ENCODE measurements around the gene TMPRSS11A.

Gene TMPRSS11A

DNA sequence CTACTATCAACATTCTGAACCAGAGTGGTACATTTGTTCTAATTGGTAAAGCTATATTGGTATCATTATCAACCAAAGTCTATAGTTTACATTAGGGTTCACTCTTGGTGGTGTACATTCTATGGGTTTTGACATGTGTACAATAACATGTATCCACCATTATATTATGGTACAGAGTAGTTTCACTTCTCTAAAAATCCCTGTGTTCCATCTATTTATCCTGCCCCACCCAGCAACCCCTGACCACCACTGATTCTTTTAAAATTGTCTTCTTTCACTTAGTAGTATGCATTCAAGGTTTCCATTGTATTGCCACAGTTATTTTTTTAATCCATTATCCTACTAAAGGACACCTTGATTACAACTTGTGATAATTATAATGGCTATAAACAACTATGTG, 64.2 kb downstream of the TMPRSS11A start:
- CTCF ChIA-PET, result interaction anchor here (2.6 kb wide), 2 partner anchors 11 kb away, joined by 20 to 25 read pairs; no protein-coding TSS in a partner anchor
- DNase-seq (ENCODE audit: low read depth, low spot score), result no peak
- TF ChIP-seq, protein P1, sequence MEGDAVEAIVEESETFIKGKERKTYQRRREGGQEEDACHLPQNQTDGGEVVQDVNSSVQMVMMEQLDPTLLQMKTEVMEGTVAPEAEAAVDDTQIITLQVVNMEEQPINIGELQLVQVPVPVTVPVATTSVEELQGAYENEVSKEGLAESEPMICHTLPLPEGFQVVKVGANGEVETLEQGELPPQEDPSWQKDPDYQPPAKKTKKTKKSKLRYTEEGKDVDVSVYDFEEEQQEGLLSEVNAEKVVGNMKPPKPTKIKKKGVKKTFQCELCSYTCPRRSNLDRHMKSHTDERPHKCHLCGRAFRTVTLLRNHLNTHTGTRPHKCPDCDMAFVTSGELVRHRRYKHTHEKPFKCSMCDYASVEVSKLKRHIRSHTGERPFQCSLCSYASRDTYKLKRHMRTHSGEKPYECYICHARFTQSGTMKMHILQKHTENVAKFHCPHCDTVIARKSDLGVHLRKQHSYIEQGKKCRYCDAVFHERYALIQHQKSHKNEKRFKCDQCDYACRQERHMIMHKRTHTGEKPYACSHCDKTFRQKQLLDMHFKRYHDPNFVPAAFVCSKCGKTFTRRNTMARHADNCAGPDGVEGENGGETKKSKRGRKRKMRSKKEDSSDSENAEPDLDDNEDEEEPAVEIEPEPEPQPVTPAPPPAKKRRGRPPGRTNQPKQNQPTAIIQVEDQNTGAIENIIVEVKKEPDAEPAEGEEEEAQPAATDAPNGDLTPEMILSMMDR (IDR thresholded peaks at IDR 0.05; ENCODE audit: insufficient read depth, low read length, missing control alignments), result no peak
- H3K4me3 ChIP-seq (ENCODE audit: low read depth, low read length), result no peak overlapping the region
- POLR2A ChIA-PET, result interaction anchor here (0.6 kb wide), 1 partner anchor 12 kb away, joined by 3 read pairs; no protein-coding TSS in a partner anchor

DNA sequence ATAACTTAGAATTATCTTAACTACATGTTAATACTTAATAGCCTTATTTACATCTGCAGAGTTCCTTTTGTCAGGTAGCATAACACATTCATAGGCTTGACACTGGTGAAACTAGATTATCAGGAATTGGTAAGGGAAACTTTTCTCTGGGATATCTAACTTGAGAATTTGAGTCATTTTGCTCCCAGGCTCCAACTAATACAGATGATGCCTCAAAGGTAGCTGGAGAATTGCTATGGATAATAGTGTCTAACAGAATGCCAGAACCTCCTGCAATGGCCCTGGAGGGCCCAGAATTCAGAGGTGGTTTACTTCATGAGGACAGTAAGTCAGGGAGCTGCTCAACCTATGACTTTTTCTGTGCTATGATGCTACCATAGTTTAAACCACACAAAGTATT, 65.6 kb downstream of the TMPRSS11A start:
- DNase-seq (ENCODE audit: low read depth, low spot score), result no peak
- CTCF ChIA-PET, result interaction anchor here (0.7 to 2.6 kb wide), 2 partner anchors 13 to 18 kb away, joined by 3 to 25 read pairs; no protein-coding TSS in a partner anchor
- POLR2A ChIA-PET, result no interaction called here
- TF ChIP-seq, protein P1 (IDR thresholded peaks at IDR 0.05; ENCODE audit: insufficient read depth, low read length, missing control alignments), result no peak
- no peak overlapping the region for H3K4me3 ChIP-seq (ENCODE audit: low read depth, low read length)

DNA sequence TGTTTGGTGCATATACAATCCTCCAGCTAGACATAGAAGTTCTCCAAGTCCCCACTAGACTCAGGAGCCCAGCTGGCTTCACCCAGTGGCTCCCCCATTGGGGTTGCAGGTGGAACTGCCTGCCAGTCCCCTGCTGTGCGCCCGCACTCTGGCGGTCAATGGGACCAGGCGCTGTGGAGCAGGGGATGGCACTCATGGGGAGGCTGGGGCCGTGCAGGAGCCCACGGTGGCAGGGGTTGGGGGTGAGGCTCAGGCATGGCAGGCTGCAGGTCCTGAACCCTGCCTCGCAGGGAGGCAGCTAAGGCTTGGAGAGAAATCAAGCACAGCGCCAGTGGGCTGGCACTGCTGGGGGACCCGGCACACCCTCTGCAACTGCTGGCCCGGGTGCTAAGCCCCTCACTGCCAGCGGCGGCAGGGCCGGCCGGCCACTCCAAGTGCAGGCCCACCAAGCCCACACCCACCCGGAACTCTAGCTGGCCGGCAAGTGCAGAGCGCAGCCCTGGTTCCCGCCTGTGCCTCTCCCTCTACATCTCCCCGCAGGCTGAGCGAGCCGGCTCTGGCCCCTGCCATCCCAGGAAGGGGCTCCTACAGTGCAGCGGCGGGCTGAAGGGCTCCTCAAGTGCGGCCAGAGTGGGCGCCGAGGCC, 66.8 kb downstream of the TMPRSS11A start:
- TF ChIP-seq, protein P1 (IDR thresholded peaks at IDR 0.05; ENCODE audit: insufficient read depth, low read length, missing control alignments), result no peak
- ChIA-PET CTCF (interaction anchor here (1.3 to 2.6 kb wide), 2 partner anchors 13 to 14 kb away, joined by 4 to 25 read pairs; no protein-coding TSS in a partner anchor), POLR2A (no interaction called here)
- H3K4me3 ChIP-seq (ENCODE audit: low read depth, low read length), result no peak overlapping the region
- DNase-seq (ENCODE audit: low read depth, low spot score), result no peak

DNA sequence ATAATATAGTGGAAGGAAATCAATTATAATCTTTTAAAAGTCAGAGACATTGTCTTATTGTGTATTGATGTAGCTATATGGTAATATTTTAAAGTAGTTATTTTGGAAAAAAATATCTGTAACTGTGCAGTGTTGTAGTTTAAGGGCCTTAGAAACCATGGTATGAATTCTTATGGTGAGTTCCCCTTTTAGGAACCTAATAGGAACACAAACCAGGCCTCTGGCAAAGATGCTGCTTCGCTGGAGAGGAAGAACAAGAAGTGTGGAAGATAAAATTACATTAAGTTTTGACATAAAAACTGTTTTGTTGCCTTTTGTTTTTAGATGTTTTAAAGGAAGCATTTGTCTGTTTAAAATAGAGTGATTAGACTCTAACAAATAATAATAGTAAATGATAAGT, 68.6 kb downstream of the TMPRSS11A start:
- DNase-seq (ENCODE audit: low read depth, low spot score), result no peak
- TF ChIP-seq, protein P1 (IDR thresholded peaks at IDR 0.05; ENCODE audit: insufficient read depth, low read length, missing control alignments), result no peak
- ChIA-PET CTCF (interaction anchor here (1.0 to 4.2 kb wide), 2 partner anchors 16 to 148 kb away, joined by 3 to 26 read pairs; no protein-coding TSS in a partner anchor), POLR2A (no interaction called here)
- H3K4me3 ChIP-seq (ENCODE audit: low read depth, low read length), result no peak overlapping the region

DNA sequence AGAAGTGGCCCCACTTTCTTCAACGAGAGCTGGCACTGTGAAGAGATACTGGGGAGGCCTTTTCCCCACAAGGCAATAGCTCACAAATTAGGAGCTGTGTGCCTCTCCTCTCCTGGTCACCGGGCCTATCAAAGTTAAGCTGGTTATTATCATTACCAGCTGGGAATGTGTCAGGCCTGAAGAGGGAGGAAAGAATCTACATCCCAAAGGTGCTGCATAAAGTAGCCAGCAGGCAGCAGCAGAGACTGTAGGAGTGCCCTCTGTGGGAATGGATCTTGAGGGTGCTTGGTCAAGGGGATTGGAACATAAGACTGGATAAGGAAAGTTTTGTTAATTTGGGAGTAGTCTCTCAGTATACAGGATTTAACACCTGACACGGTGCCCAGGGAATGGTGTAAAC, 70.4 kb downstream of the TMPRSS11A start:
- CTCF ChIA-PET, result interaction anchor here (0.7 to 4.2 kb wide), 2 partner anchors 17 to 18 kb away, joined by 3 to 26 read pairs; no protein-coding TSS in a partner anchor
- no peak overlapping the region for H3K4me3 ChIP-seq (ENCODE audit: low read depth, low read length)
- TF ChIP-seq, protein P1 (IDR thresholded peaks at IDR 0.05; ENCODE audit: insufficient read depth, low read length, missing control alignments), result peak; percentile 19
- DNase-seq (ENCODE audit: low read depth, low spot score), result no peak
- POLR2A ChIA-PET, result no interaction called here

DNA sequence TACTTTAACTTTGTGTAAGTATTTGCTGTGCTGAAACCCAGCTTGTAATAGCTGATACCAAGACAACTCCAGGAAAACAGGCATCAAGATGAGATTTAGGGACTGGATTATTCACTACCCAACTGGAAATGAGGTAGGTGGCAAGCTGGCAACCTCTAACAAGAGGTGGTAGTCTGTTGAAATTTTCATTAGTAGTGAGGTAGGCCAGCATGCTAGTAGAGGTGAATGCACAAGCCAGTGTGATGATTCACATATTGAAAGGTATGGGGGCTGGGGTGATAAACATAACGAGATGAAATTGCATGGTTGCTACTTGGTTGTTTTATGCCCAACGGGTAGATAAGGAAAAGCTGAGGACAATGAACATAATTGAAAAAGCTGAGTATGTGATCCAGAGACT, 71.0 kb downstream of the TMPRSS11A start:
- ChIA-PET CTCF (interaction anchor here (4.2 kb wide), 1 partner anchor 18 kb away, joined by 26 read pairs; no protein-coding TSS in a partner anchor), POLR2A (no interaction called here)
- DNase-seq (ENCODE audit: low read depth, low spot score), result no peak
- TF ChIP-seq, protein P1 (IDR thresholded peaks at IDR 0.05; ENCODE audit: insufficient read depth, low read length, missing control alignments), result no peak
- H3K4me3 ChIP-seq (ENCODE audit: low read depth, low read length), result no peak overlapping the region

All from AG04449 (cell line).